ENCODE results near the gene ZEB2. TPM values are rescaled to one million over a fixed set of nuclear protein-coding genes. Genes with fewer than 3 reads are reported as not detected.

The ZEB2 gene
- polyA plus RNA-seq, 2 of the 4 experiments (the other 2 are of a cell fraction): 4.2 to 7.0 TPM

DNA sequence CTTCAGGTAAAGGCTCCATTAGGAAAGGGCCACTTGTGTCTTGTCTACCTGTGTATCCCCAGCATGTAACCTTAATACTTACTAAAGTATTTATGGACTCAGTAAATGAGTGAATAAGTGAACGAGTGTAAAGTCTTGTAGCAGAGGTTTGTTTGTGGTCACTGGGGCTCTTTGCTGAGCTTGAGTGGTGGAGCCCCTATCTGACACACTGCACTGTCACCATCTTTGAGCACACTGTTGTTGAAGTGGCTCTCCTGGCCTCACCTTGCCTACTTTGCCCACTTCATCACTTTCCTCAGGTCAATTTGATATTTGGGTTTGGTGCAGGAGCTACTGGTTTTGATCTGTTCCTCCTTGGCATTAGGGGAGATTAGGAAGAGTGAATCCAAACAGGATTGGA lies 39.3 kb upstream of the ZEB2 start (continued):
- TF ChIP-seq REST (IDR thresholded peaks at IDR 0.05) (no peak), NFE2L2 (conservative IDR thresholded peaks at IDR 0.05; ENCODE audit: low read length) (no peak), ZSCAN20 (CRISPR knock-in tag; IDR thresholded peaks at IDR 0.05) (no peak)

GRCh38 chr2:144554492-144555210 lies 34.7 kb upstream of the ZEB2 start:
- ChIA-PET POLR2A (no interaction called here), CTCF (no interaction called here)
- TF ChIP-seq FOSL2 (IDR thresholded peaks at IDR 0.05) (no peak), FOSL2 (CRISPR knock-in tag; IDR thresholded peaks at IDR 0.05) (peak; percentile 40; the same call in 1 of the 2 replicates), SREBF2 (IDR thresholded peaks at IDR 0.05) (no peak), NR3C1 (IDR thresholded peaks at IDR 0.05) (no peak), HDAC2 (IDR thresholded peaks at IDR 0.05) (no peak), CHD2 (IDR thresholded peaks at IDR 0.05; ENCODE audit: low read length, partially characterized antibody) (no peak)
- FAIRE-seq (no peak), ATAC-seq (no peak), DNase-seq (ENCODE audit: low read depth in 1 of 2, low spot score in 1 of 2) (no peak)
- WGBS (ENCODE audit: missing lambda C conversion rate): 50% methylated on average over 5 of the region's 5 CpGs
- H3K4me1 ChIP-seq: peaks cover 28% of the 10 kb centered on the region
- H3K4me3 ChIP-seq: no peak overlapping the region
- H3K9me3 ChIP-seq: no peaks in the 10 kb centered on the region
- peak overlapping the region; percentile 59; the same call in 1 of the 3 replicates for H3K4me2 ChIP-seq
- peak overlapping the region in 1 of 2 experiments; percentile 68; a peak in 1 of 6 replicates for H3K27ac ChIP-seq

DNA sequence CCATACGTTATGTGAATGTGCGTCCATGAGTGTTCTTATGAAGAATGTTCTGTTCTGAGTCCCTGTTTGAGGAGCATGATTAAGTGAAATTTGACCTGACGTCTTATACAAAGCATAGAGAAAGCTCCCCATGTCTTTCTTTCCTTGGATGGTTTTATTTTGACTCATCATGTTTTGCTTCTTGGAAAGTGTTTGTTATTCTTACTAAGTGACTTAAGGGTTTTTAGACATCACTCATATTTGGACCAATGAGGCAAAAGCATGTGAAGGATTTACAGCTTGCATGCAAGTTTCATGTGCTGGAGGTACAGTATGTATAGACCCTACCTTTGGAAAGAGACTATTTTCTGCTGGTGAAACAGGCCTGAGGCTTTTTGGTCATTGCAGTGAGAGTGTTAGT lies 33.5 kb upstream of the ZEB2 start:
- H3K4me3 ChIP-seq: no peak overlapping the region
- WGBS (ENCODE audit: missing lambda C conversion rate): 6% methylated on average over 3 of the region's 3 CpGs
- no peak for TF ChIP-seq ZFP36 (IDR thresholded peaks at IDR 0.05; ENCODE audit: borderline replicate concordance, partially characterized antibody)
- peak; percentile 38 for TF ChIP-seq MAFK (IDR thresholded peaks at IDR 0.05; ENCODE audit: partially characterized antibody)
- TF ChIP-seq GATA3 (IDR thresholded peaks at IDR 0.05; ENCODE audit: borderline replicate concordance): peak; percentile 31; the same call in 1 of the 2 replicates
- TF ChIP-seq ESRRA (IDR thresholded peaks at IDR 0.05; ENCODE audit: borderline replicate concordance, low read length): no peak
- TF ChIP-seq NFE2L2 (conservative IDR thresholded peaks at IDR 0.05; ENCODE audit: low read length): no peak
- no peak for TF ChIP-seq EP300 (IDR thresholded peaks at IDR 0.05)
- TF ChIP-seq FOSL2 (IDR thresholded peaks at IDR 0.05): no peak
- peak; percentile 47 for TF ChIP-seq FOSL2 (CRISPR knock-in tag; IDR thresholded peaks at IDR 0.05)
- peaks cover 28% of the 10 kb centered on the region for H3K4me1 ChIP-seq
- ChIA-PET CTCF (no interaction called here), POLR2A (no interaction called here)
- peak overlapping the region in 1 of 2 experiments; percentile 68; a peak in 1 of 6 replicates for H3K27ac ChIP-seq
- FAIRE-seq (no peak), DNase-seq (ENCODE audit: low read depth in 1 of 2, low spot score in 1 of 2) (peak in 1 of 2 experiments; percentile 67), ATAC-seq (peak; percentile 96)
- peak overlapping the region; percentile 59 for H3K4me2 ChIP-seq
- H3K9me3 ChIP-seq: no peaks in the 10 kb centered on the region

GRCh38 chr2:144552821-144553220 lies 32.9 kb upstream of the ZEB2 start:
- H3K4me3 ChIP-seq: no peak overlapping the region
- H3K4me2 ChIP-seq: peak overlapping the region; percentile 59
- no peak; a peak in 1 of 6 replicates for ATAC-seq
- peaks cover 28% of the 10 kb centered on the region for H3K4me1 ChIP-seq
- DNase-seq (ENCODE audit: low read depth in 1 of 2, low spot score in 1 of 2): no peak
- TF ChIP-seq SREBF2 (IDR thresholded peaks at IDR 0.05) (no peak), HOXA7 (CRISPR knock-in tag; IDR thresholded peaks at IDR 0.05) (no peak)
- H3K27ac ChIP-seq: peak overlapping the region; percentile 54 to 63; a peak in 2 of 6 replicates
- no peak for FAIRE-seq
- ChIA-PET CTCF (no interaction called here), POLR2A (no interaction called here)
- no peaks in the 10 kb centered on the region for H3K9me3 ChIP-seq
